Measurements from ENCODE around the gene OR1L1.

OR1L1 gene, protein sequence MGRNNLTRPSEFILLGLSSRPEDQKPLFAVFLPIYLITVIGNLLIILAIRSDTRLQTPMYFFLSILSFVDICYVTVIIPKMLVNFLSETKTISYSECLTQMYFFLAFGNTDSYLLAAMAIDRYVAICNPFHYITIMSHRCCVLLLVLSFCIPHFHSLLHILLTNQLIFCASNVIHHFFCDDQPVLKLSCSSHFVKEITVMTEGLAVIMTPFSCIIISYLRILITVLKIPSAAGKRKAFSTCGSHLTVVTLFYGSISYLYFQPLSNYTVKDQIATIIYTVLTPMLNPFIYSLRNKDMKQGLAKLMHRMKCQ

DNA sequence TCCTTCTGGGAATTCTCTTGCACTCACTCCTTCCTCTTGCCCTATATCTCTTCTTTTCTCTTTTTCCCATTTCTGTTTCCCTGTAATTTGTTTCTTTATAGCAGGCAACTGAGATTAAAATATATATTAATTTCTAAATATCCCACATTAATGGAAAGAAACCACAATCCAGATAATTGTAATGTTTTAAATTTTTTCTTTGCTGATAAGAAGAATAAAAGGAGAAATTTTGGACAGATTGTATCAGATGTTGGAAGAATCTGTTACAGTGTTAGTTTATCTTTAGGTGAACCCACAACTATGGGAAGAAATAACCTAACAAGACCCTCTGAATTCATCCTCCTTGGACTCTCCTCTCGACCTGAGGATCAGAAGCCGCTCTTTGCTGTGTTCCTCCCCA lies at the start of gene OR1L1:
TSS of gene OR1L1 (plus strand) at position 301 of the 400 bp plus-strand sequence. CDS start at position 301, 0 bp downstream.
- no peak for DNase-seq

DNA sequence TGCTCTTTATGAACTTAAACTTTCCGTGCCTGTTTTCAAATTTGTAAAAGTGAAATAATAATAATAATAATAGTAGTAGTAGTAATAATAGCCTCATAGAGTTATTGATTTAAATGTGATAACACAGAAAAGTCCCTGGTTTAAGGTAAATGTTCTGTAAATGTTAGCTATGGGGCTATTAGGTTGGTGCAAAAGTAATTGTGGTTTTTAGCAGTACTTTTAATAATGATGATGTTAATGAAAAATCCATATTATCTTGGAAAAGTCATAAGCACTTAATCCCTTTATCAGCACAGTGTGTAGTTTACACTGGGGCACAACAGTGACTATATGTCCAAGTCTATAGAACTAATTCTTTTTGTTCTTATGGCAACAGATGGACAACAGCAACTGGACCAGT lies 47.2 kb upstream of the OR1L1 start, which contains the start of gene OR1Q1:
TSS of gene OR1Q1 (plus strand) at position 377 of the 400 bp plus-strand sequence. CDS start at position 377, 0 bp downstream.
- no peak for DNase-seq

DNA sequence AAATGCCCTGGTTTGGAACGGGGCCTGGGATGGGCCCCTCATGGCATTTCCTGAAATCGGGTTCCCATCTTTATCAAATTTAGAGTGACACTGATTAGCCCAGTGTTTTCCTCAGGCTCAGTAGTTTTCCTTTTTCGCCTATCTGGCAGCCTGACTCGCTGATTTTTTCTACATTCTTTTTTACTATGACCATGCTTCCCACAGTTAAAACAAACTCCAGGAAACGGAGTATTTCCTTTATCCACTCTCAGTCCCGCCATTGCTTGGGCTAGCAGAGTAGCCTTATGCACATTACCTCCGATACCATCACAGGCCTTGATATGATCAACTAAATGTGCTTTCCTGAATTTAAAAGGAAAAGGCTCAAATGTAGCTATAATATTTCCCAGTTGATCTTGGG lies 41.5 kb upstream of the OR1L1 start:
- DNase-seq = no peak

DNA sequence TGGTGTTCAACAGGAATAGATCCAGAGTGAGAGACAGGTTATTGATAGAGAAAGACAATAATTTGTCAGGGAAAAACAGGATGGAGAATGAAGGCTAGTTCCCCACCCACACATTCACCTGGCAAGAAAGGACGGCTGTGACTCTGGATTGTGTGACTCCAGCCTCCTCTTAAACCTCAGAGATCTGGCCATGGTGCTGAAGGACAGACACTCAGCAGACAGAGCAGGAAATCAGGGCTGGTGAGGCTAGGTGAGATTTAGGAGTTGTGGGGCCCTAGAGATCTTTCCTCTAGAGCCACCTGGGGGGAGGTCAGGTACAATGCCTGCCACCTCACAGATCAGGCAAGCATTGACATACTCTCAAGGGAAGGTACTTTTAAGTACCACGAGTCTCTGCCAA lies 19.3 kb upstream of the OR1L1 start:
- no peak for DNase-seq

DNA sequence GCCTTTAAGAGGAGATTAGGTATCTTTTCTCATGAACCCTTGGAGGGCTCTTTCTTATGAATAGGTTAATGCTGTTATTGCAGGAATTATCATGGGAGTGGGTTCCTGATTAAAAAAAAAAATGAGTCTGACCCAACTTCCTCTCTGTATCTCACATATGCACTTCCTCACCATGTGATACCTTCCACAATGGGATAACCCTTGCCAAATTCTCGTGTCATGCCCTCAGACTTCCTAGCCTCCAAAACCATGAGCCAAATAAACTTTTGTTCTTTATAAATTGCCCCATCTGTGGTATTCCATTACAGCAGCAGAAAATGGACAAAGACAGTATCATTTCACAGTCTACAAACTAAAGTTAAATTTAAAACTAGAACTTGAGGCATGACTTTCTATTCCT lies 5.1 kb upstream of the OR1L1 start:
- no peak for DNase-seq

DNA sequence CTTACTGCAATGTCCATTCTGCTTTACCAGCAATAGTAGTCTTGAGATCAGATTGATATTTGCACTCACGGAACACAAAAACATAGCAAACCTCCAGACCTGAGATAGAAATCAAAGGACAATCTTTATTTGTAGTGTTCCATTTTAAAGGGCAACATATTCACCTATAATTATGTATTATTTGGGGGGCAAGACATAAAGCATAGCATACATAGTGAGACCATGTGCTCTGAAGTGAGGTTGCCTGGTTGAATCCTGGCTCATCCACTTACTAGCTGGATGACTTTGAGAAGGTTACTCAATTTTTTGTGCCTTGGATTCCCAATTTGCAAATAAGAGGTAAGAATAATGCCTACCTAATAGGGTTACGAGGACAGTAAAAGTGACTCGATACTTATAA lies 4.0 kb upstream of the OR1L1 start, which contains the start of gene OR1B1:
TSS of gene OR1B1 (minus strand) at position 101 of the 400 bp plus-strand sequence.
- DNase-seq = no peak

DNA sequence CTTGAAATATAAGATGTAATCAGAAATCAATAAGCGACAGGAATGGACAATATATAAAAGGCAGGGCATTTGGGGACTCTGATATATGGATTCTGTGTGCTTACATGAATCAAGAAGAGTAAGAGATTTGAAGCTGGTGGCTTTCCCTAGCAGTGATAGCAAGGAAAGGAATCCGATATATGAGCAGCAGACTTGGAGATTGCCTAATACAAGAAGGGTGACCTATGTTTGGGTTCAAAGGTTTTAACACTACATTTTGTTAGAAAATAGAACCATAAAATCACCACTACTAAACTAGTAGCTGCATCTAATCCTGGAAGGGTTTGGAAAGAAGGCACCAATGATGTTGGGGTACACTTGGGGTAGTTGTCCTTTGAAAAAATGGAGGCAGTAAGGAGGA lies 11.0 kb downstream of the OR1L1 start:
- DNase-seq = no peak

DNA sequence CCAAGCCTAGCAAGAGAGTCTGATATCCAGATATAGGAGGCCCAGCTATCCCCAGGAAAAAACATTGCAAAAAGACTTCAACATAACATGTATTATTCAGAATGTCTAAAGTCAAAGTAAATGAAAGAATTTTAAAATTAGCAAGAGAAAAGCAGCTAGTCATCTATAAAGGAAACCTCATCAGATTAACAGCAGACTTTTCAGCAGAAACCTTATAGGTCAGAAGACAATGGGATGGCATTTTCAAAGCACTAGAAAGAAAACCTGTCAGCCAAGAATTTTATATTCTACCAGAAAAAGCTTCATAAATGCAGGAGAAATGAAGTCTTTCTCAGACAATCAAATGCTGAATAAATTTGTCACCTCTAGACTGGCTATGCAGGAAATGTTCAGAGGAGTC lies 23.3 kb downstream of the OR1L1 start:
- no peak for DNase-seq

DNA sequence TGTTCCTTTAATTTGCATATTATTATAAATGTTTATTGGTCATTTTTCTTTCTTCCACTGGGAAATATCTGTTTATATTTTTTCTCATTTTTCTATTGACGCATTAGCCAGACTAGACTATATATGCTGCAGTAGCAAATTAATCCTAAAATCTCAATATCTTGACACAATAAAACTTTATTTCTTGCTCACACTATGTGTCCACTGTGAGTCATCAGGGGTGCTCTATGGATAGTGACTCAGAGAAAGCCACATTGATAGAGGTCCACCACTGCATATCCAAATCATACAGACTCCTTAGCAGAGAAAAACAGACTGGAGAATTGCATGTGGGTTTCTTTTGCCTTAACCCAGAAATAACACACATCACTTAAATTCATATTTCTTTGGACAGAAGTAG lies 34.2 kb downstream of the OR1L1 start:
- DNase-seq = no peak
